ENCODE results near the gene PTTG1IP. TPM values are rescaled to one million over a fixed set of nuclear protein-coding genes. Genes with fewer than 3 reads are reported as not detected.

The PTTG1IP gene
- total and polyA plus RNA-seq, 2 of the 13 experiments (the other 11 are each of a cell fraction or from before 2014, with no cell fraction given) = 161 to 700 TPM

DNA sequence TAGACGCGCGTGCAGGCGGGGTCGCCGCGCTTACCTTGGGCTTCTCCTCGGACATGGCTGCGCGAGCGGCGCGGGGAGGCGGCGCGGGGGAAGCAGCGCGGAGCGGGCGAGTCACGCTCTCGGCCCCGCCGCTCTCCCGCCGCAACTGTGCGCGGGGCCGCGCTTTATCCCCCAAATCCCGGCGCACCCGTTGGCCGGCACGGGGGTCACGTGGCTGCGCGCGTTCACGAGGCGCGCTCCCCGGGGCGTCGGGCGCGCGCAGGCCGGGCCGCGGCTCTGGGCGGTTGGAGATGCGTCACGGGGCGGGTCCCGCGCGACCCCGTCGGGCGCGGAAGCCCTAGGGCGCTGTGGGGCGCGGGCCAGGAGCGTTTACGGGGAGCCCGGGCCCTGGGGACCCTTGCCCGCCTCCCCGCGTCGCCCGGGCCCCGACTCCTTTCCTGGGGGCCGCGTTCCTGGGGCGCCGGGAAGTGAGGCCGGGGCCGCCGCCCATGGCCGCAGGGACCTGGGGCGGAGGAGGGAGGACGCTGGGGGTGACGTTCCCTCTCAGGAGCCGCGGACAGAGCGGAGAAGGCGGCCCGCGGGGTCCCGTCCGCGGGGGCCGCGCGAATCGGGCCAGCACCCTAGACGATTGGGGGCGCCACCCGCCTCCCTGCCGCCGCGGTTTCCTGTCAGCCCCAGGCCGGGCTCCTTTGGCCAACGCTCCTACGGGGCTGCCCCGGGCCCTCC is 55.4 kb downstream of the PTTG1IP start, which contains the start of gene SUMO3 (continued):
- TF ChIP-seq, protein P1, sequence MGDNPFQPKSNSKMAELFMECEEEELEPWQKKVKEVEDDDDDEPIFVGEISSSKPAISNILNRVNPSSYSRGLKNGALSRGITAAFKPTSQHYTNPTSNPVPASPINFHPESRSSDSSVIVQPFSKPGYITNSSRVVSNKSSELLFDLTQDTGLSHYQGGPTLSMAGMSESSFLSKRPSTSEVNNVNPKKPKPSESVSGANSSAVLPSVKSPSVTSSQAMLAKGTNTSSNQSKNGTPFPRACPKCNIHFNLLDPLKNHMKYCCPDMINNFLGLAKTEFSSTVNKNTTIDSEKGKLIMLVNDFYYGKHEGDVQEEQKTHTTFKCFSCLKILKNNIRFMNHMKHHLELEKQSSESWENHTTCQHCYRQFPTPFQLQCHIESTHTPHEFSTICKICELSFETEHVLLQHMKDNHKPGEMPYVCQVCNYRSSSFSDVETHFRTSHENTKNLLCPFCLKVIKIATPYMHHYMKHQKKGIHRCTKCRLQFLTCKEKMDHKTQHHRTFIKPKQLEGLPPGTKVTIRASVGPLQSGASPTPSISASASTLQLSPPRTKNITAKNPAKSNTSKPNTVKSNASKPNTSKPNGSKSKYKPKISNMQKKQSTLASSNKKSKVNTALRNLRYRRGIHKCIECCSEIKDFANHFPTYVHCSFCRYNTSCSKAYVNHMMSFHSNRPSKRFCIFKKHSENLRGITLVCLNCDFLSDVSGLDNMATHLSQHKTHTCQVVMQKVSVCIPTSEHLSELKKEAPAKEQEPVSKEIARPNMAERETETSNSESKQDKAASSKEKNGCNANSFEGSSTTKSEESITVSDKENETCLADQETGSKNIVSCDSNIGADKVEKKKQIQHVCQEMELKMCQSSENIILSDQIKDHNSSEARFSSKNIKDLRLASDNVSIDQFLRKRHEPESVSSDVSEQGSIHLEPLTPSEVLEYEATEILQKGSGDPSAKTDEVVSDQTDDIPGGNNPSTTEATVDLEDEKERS (CRISPR knock-in tag; IDR thresholded peaks at IDR 0.05) = no peak
- TF ChIP-seq GFI1 (CRISPR knock-in tag; IDR thresholded peaks at IDR 0.05; ENCODE audit: borderline replicate concordance) (no peak; the same call in 1 of the 2 replicates), ZNF234 (CRISPR knock-in tag; conservative IDR thresholded peaks at IDR 0.05) (no peak), GABPB1 (CRISPR knock-in tag; IDR thresholded peaks at IDR 0.05) (peak; percentile 51; the same call in 1 of the 2 replicates), MTA3 (CRISPR knock-in tag; IDR thresholded peaks at IDR 0.05) (no peak), PHF21A (CRISPR knock-in tag; IDR thresholded peaks at IDR 0.05) (no peak), HDAC2 (CRISPR knock-in tag; IDR thresholded peaks at IDR 0.05) (no peak), YY1 (IDR thresholded peaks at IDR 0.05; ENCODE audit: insufficient read depth, insufficient replicate concordance, low read depth, low read length) (no peak), ZNF251 (CRISPR knock-in tag; IDR thresholded peaks at IDR 0.05) (no peak), MNT (IDR thresholded peaks at IDR 0.05) (no peak), ATF3 (CRISPR knock-in tag; IDR thresholded peaks at IDR 0.05) (no peak), ZNF720 (CRISPR knock-in tag; IDR thresholded peaks at IDR 0.05) (no peak), KDM1A (CRISPR knock-in tag; IDR thresholded peaks at IDR 0.05) (no peak), PPARG (CRISPR knock-in tag; conservative IDR thresholded peaks at IDR 0.05) (no peak), NFE2L1 (CRISPR knock-in tag; IDR thresholded peaks at IDR 0.05; ENCODE audit: borderline replicate concordance) (no peak), ZFP37 (CRISPR knock-in tag; IDR thresholded peaks at IDR 0.05; ENCODE audit: borderline replicate concordance) (no peak), ZNF605 (CRISPR knock-in tag; IDR thresholded peaks at IDR 0.05) (no peak), ZSCAN12 (CRISPR knock-in tag; IDR thresholded peaks at IDR 0.05) (no peak), CCAR2 (optimal IDR thresholded peaks at IDR 0.05; ENCODE audit: low read depth, low read length) (no peak), XBP1 (CRISPR knock-in tag; IDR thresholded peaks at IDR 0.05) (no peak), ZNF891 (CRISPR knock-in tag; IDR thresholded peaks at IDR 0.05) (no peak; the same call in 1 of the 2 replicates), MTF1 (CRISPR knock-in tag; IDR thresholded peaks at IDR 0.05) (no peak), NCOA1 (CRISPR knock-in tag; IDR thresholded peaks at IDR 0.05) (no peak), MYNN (CRISPR knock-in tag; IDR thresholded peaks at IDR 0.05; ENCODE audit: low read depth) (no peak), SP4 (CRISPR knock-in tag; IDR thresholded peaks at IDR 0.05) (no peak), ZNF546 (CRISPR knock-in tag; conservative IDR thresholded peaks at IDR 0.05) (no peak)
- TF ChIP-seq, protein P2, sequence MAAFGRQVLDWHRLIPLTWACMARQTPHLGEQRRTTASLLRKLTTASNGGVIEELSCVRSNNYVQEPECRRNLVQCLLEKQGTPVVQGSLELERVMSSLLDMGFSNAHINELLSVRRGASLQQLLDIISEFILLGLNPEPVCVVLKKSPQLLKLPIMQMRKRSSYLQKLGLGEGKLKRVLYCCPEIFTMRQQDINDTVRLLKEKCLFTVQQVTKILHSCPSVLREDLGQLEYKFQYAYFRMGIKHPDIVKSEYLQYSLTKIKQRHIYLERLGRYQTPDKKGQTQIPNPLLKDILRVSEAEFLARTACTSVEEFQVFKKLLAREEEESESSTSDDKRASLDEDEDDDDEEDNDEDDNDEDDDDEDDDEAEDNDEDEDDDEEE (CRISPR knock-in tag; IDR thresholded peaks at IDR 0.05) = no peak

All from HepG2 (cell line).